ENCODE results near the gene USP48.

Gene USP48

GRCh38 chr1:21775550-21775914 is 7.4 kb downstream of the USP48 start:
- Histone ChIP-seq H3K9me3 (ENCODE audit: control insufficient read depth, insufficient read depth, low read depth, low read length) (no peaks in the 10 kb centered on the region), H3K4me1 (ENCODE audit: control insufficient read depth, insufficient read depth, low read length) (peaks cover 2% of the 10 kb centered on the region; the same call in 1 of the 2 replicates), H3K36me3 (ENCODE audit: control insufficient read depth in 2 of 2, insufficient read depth in 1 of 2, low read length in 2 of 2) (peaks cover 0 to 4% of the 10 kb centered on the region in 2 experiments; a peak in 1 of 3 replicates), H3K4me3 (ENCODE audit: low read depth, low read length) (no peak overlapping the region), H3K27ac (ENCODE audit: extremely low read depth, low read depth, low read length) (no peak overlapping the region)
- no peak for TF ChIP-seq ZNF311 (tag by site-specific recombination; IDR thresholded peaks at IDR 0.05; ENCODE audit: borderline replicate concordance)
- TF ChIP-seq GLIS1 (tag by site-specific recombination; IDR thresholded peaks at IDR 0.05), result no peak
- TF ChIP-seq, protein P1, sequence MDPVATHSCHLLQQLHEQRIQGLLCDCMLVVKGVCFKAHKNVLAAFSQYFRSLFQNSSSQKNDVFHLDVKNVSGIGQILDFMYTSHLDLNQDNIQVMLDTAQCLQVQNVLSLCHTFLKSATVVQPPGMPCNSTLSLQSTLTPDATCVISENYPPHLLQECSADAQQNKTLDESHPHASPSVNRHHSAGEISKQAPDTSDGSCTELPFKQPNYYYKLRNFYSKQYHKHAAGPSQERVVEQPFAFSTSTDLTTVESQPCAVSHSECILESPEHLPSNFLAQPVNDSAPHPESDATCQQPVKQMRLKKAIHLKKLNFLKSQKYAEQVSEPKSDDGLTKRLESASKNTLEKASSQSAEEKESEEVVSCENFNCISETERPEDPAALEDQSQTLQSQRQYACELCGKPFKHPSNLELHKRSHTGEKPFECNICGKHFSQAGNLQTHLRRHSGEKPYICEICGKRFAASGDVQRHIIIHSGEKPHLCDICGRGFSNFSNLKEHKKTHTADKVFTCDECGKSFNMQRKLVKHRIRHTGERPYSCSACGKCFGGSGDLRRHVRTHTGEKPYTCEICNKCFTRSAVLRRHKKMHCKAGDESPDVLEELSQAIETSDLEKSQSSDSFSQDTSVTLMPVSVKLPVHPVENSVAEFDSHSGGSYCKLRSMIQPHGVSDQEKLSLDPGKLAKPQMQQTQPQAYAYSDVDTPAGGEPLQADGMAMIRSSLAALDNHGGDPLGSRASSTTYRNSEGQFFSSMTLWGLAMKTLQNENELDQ (tag by site-specific recombination; IDR thresholded peaks at IDR 0.05; ENCODE audit: low read depth), result no peak
- no peak for TF ChIP-seq ZNF596 (tag by site-specific recombination; IDR thresholded peaks at IDR 0.05)
- TF ChIP-seq ZNF530 (tag by site-specific recombination; IDR thresholded peaks at IDR 0.05; ENCODE audit: low read depth), result no peak
- no peak for TF ChIP-seq ZNF488 (tag by site-specific recombination; IDR thresholded peaks at IDR 0.05)
- no peak for TF ChIP-seq ZNF785 (tag by site-specific recombination; IDR thresholded peaks at IDR 0.05)
- no peak for TF ChIP-seq ZNF626 (tag by site-specific recombination; IDR thresholded peaks at IDR 0.05)
- CTCF ChIA-PET, result no interaction called here
- POLR2A ChIA-PET, result no interaction called here

- H3K4me3 ChIP-seq (ENCODE audit: low read depth, low read length), result no peak overlapping the region
- ChIA-PET POLR2A (no interaction called here), CTCF (no interaction called here)
- H3K9me3 ChIP-seq (ENCODE audit: control insufficient read depth, insufficient read depth, low read depth, low read length), result no peaks in the 10 kb centered on the region
- H3K36me3 ChIP-seq (ENCODE audit: control insufficient read depth in 2 of 2, insufficient read depth in 1 of 2, low read length in 2 of 2), result peaks cover 0 to 4% of the 10 kb centered on the region in 2 experiments; a peak in 1 of 3 replicates
- H3K27ac ChIP-seq (ENCODE audit: extremely low read depth, low read depth, low read length), result no peak overlapping the region
- H3K4me1 ChIP-seq (ENCODE audit: control insufficient read depth, insufficient read depth, low read length), result peaks cover 2% of the 10 kb centered on the region; the same call in 1 of the 2 replicates
- TF ChIP-seq ZNF558 (tag by site-specific recombination; IDR thresholded peaks at IDR 0.05), result peak; percentile 70
- peak; percentile 67 for TF ChIP-seq ZBTB8A (tag by site-specific recombination; IDR thresholded peaks at IDR 0.05)
- peak; percentile 63; the same call in 1 of the 2 replicates for TF ChIP-seq ZNF664 (tag by site-specific recombination; IDR thresholded peaks at IDR 0.05)
- peak; percentile 92 for TF ChIP-seq ZNF394 (tag by site-specific recombination; IDR thresholded peaks at IDR 0.05; ENCODE audit: borderline replicate concordance)
- TF ChIP-seq ZFP37 (tag by site-specific recombination; IDR thresholded peaks at IDR 0.05), result 0 out of 2 replicates have a peak, but pooled peaks have one; percentile 51
- TF ChIP-seq ZNF426 (tag by site-specific recombination; IDR thresholded peaks at IDR 0.05), result peak; percentile 78
- no peak for TF ChIP-seq ZNF610 (tag by site-specific recombination; IDR thresholded peaks at IDR 0.05; ENCODE audit: borderline replicate concordance)
- TF ChIP-seq, protein P2, sequence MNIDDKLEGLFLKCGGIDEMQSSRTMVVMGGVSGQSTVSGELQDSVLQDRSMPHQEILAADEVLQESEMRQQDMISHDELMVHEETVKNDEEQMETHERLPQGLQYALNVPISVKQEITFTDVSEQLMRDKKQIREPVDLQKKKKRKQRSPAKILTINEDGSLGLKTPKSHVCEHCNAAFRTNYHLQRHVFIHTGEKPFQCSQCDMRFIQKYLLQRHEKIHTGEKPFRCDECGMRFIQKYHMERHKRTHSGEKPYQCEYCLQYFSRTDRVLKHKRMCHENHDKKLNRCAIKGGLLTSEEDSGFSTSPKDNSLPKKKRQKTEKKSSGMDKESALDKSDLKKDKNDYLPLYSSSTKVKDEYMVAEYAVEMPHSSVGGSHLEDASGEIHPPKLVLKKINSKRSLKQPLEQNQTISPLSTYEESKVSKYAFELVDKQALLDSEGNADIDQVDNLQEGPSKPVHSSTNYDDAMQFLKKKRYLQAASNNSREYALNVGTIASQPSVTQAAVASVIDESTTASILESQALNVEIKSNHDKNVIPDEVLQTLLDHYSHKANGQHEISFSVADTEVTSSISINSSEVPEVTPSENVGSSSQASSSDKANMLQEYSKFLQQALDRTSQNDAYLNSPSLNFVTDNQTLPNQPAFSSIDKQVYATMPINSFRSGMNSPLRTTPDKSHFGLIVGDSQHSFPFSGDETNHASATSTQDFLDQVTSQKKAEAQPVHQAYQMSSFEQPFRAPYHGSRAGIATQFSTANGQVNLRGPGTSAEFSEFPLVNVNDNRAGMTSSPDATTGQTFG (tag by site-specific recombination; IDR thresholded peaks at IDR 0.05; ENCODE audit: borderline replicate concordance), result no peak
- TF ChIP-seq ZNF530 (tag by site-specific recombination; IDR thresholded peaks at IDR 0.05; ENCODE audit: low read depth), result 0 out of 2 replicates have a peak, but pooled peaks have one; percentile 37
- no peak for TF ChIP-seq ZBTB7A (tag by site-specific recombination; IDR thresholded peaks at IDR 0.05; ENCODE audit: low read depth)
- TF ChIP-seq, protein P3, sequence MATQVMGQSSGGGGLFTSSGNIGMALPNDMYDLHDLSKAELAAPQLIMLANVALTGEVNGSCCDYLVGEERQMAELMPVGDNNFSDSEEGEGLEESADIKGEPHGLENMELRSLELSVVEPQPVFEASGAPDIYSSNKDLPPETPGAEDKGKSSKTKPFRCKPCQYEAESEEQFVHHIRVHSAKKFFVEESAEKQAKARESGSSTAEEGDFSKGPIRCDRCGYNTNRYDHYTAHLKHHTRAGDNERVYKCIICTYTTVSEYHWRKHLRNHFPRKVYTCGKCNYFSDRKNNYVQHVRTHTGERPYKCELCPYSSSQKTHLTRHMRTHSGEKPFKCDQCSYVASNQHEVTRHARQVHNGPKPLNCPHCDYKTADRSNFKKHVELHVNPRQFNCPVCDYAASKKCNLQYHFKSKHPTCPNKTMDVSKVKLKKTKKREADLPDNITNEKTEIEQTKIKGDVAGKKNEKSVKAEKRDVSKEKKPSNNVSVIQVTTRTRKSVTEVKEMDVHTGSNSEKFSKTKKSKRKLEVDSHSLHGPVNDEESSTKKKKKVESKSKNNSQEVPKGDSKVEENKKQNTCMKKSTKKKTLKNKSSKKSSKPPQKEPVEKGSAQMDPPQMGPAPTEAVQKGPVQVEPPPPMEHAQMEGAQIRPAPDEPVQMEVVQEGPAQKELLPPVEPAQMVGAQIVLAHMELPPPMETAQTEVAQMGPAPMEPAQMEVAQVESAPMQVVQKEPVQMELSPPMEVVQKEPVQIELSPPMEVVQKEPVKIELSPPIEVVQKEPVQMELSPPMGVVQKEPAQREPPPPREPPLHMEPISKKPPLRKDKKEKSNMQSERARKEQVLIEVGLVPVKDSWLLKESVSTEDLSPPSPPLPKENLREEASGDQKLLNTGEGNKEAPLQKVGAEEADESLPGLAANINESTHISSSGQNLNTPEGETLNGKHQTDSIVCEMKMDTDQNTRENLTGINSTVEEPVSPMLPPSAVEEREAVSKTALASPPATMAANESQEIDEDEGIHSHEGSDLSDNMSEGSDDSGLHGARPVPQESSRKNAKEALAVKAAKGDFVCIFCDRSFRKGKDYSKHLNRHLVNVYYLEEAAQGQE (tag by site-specific recombination; IDR thresholded peaks at IDR 0.05), result peak; percentile 63
- no peak for TF ChIP-seq ZNF707 (tag by site-specific recombination; IDR thresholded peaks at IDR 0.05)
- TF ChIP-seq ZBTB11 (tag by site-specific recombination; conservative IDR thresholded peaks at IDR 0.05; ENCODE audit: low read depth), result peak; percentile 72
- TF ChIP-seq GLIS2 (tag by site-specific recombination; IDR thresholded peaks at IDR 0.05), result 0 out of 2 replicates have a peak, but pooled peaks have one; percentile 11
Measured at GRCh38 chr1:21774835-21775549, 8.0 kb downstream of the USP48 start.
